GM12878 (cell line): ENCODE results near the gene SEC11A. TPM values are rescaled to one million over a fixed set of nuclear protein-coding genes. Genes with fewer than 3 reads are reported as not detected.

Experiments used
- ATAC-seq: fragments of 200-7000 bp; cut with Tn5 transposase; 3 replicates; pipeline ENCODE4 v1.9.1; 2020; ENCODE audit warnings: mild to moderate bottlenecking, moderate library complexity
- BruUV-seq: library from RNA; stranded (reverse); fragments of 400-500 nt; replicated peaks from 2 replicates; lab custom pipeline; 2021; lab: Mats Ljungman, UMichigan
- CTCF ChIA-PET: fragments of 300-600 bp; sonication (Branson Sonifier 250); formaldehyde crosslinking; extraction: SDS; loops from one replicate; lab custom pipeline; 2021; ENCODE audit warnings: inconsistent platforms; lab: Yijun Ruan, JAX
- POLR2A ChIA-PET: fragments of 350-600 bp; formaldehyde crosslinking; extraction: SDS; loops from one replicate; lab custom pipeline; 2021; ENCODE audit warnings: inconsistent platforms; lab: Charles Lee
- RAD21 ChIA-PET: fragments of 300-600 bp; sonication (Branson Sonifier 250); formaldehyde crosslinking; loops from one replicate; lab custom pipeline; 2023; ENCODE audit warnings: antibody characterized with exemption; ENCODE audit not compliant: unreplicated experiment; lab: Charles Lee
- SMC1A ChIA-PET: fragments of 300-600 bp; sonication (Branson Sonifier 250); formaldehyde crosslinking; loops from one replicate; lab custom pipeline; 2023; ENCODE audit not compliant: unreplicated experiment, uncharacterized antibody; lab: Charles Lee
- DNase-seq: peaks from one replicate; pipeline ENCODE4 v3.0.0-alpha.2; 2011; ENCODE audit warnings: low read depth, low spot score
- FAIRE-seq: peaks from 3 replicates; lab custom pipeline; 2011; peaks lifted over from hg19 to GRCh38; lab: Jason Lieb, UNC
- H2AFZ ChIP-seq: 2 replicates; pipeline ENCODE4 v1.6.0; 2011; ENCODE audit warnings: low read depth, low read length, control low read depth; ENCODE audit not compliant: control insufficient read depth
- H3K27ac ChIP-seq: 2 replicates; pipeline ENCODE4 v1.5.1; 2011; ENCODE audit warnings: control low read depth; ENCODE audit not compliant: control insufficient read depth, insufficient read depth
- H3K27me3 ChIP-seq, 2 experiments: replicated peaks in 1 of 2; 2 replicates each; pipeline versions ENCODE4 v1.6.0 to v1.6.1; 2011; ENCODE audit warnings: low read length in 1 of 2; ENCODE audit not compliant: control insufficient read depth in 2 of 2, insufficient read depth in 2 of 2
- H3K36me3 ChIP-seq, 2 experiments: 2 replicates each; pipeline ENCODE4 v1.5.1; 2011; ENCODE audit warnings: low read length in 1 of 2; ENCODE audit not compliant: control insufficient read depth in 2 of 2, insufficient read depth in 2 of 2
- H3K4me1 ChIP-seq: 2 replicates; pipeline ENCODE4 v1.6.1; 2011; ENCODE audit warnings: mild to moderate bottlenecking, low read length, moderate library complexity, mixed read lengths; ENCODE audit not compliant: control insufficient read depth, insufficient read depth
- H3K4me2 ChIP-seq: 2 replicates; pipeline ENCODE4 v1.6.0; 2011; ENCODE audit warnings: control low read depth; ENCODE audit not compliant: control insufficient read depth, insufficient read depth
- H3K4me3 ChIP-seq: fragments of 200-600 bp; sonication (generic); 2 replicates; pipeline ENCODE4 v1.5.1; 2016
- H3K79me2 ChIP-seq: 2 replicates; pipeline ENCODE4 v1.6.0; 2011; ENCODE audit warnings: low read length; ENCODE audit not compliant: control insufficient read depth, insufficient read depth
- H3K9ac ChIP-seq: 2 replicates; pipeline ENCODE4 v1.8.0; 2011; ENCODE audit warnings: low read length, control low read depth, mixed read lengths; ENCODE audit not compliant: control insufficient read depth, insufficient read depth
- H3K9me3 ChIP-seq: replicated peaks from 3 replicates; pipeline ENCODE4 v1.5.1; 2011; ENCODE audit warnings: mild to moderate bottlenecking, low read length; ENCODE audit not compliant: control insufficient read depth, insufficient read depth
- H4K20me1 ChIP-seq: 2 replicates; pipeline ENCODE4 v1.6.0; 2011; ENCODE audit not compliant: control insufficient read depth, insufficient read depth
- CHD1 ChIP-seq: IDR thresholded peaks from 2 replicates; pipeline ENCODE4 v1.6.1; 2012; ENCODE audit warnings: low read depth, low read length, improper control_type of control experiment
- ESRRA ChIP-seq: IDR thresholded peaks from 2 replicates; pipeline ENCODE4 v1.6.1; 2012; ENCODE audit warnings: mild to moderate bottlenecking, low read length, improper control_type of control experiment
- HDGF ChIP-seq: fragments of 450-650 bp; IDR thresholded peaks from 2 replicates; pipeline ENCODE4 v1.6.1; 2016; ENCODE audit warnings: antibody characterized with exemption
- PAX5 ChIP-seq: IDR thresholded peaks from 2 replicates; pipeline ENCODE4 v1.6.1; 2011; ENCODE audit warnings: low read depth, low read length, borderline replicate concordance
- RUNX3 ChIP-seq: IDR thresholded peaks from 2 replicates; pipeline ENCODE4 v1.6.1; 2012; ENCODE audit warnings: low read length, inconsistent platforms
- SUPT20H ChIP-seq: IDR thresholded peaks from 2 replicates; pipeline ENCODE4 v1.6.1; 2011; ENCODE audit warnings: low read depth, mild to moderate bottlenecking, low read length, moderate library complexity, borderline replicate concordance; ENCODE audit not compliant: control insufficient read depth
- TCF3 ChIP-seq: IDR thresholded peaks from 2 replicates; pipeline ENCODE4 v1.6.1; 2012; ENCODE audit warnings: low read depth, mild to moderate bottlenecking, low read length, borderline replicate concordance; ENCODE audit not compliant: insufficient read depth
- WGBS: methylation state at CpG from one replicate; pipeline ENCODE4 v1.1.6; 2016; ENCODE audit warnings: low lambda C conversion rate; ENCODE audit not compliant: insufficient replicate concordance, insufficient coverage; ENCODE audit errors: missing lambda C conversion rate; 5-methylcytosine and 5-hydroxymethylcytosine counted together
- in situ Hi-C: fragments of 300-500 bp; cut with MboI; formaldehyde crosslinking; loops from 9 replicates; pipeline ENCODE4 v1.14.3; 2018; ENCODE audit warnings: mixed read lengths
- intact Hi-C: fragments of 100-400 bp; cut with micrococcal nuclease; formaldehyde crosslinking; loops from one replicate; pipeline ENCODE4 v1.14.2; 2022; ENCODE audit not compliant: unreplicated experiment
- polyA plus RNA-seq, 11 experiments: library from polyadenylated mRNA; depleted of rRNA in 4 of 11; unstranded in 6 of 11; stranded (reverse) in 5 of 11; fragments of >200 nt; fragmentation: Nextera tagmentation in 4 of 11; fragmentation: Illumina TruSeq in 1 of 11; extraction: Ambion mirVana in 4 of 11; extraction: Trizol in 1 of 11; gene quantifications; 1 replicate in 1 of 11; 2 replicates in 10 of 11; pipeline versions ENCODE4 v1.2.1 to v1.2.3, GENCODE V29; 2011 to 2016; ENCODE audit warnings: inconsistent platforms in 2 of 11, missing spikeins in 2 of 11, low read depth in 1 of 11
- total RNA-seq, 4 experiments: library from RNA; depleted of rRNA in 3 of 4; stranded (reverse); fragments of >200 nt in 3 of 4; fragmentation: Illumina TruSeq in 1 of 4; extraction: Trizol in 1 of 4; gene quantifications; 2 replicates each; pipeline versions ENCODE4 v1.2.1 to v1.2.3, GENCODE V29; 2013 to 2021
- TF ChIP-seq, protein P1 (sequence below): IDR thresholded peaks from 2 replicates; pipeline ENCODE4 v1.6.1; 2011; ENCODE audit warnings: low read depth, low read length, improper control_type of control experiment, borderline replicate concordance

Gene SEC11A
- total and polyA plus RNA-seq, 10 of the 15 experiments (the other 5 are each of a cell fraction or from before 2014, with no cell fraction given): 99.2 to 159 (median 143) TPM

DNA sequence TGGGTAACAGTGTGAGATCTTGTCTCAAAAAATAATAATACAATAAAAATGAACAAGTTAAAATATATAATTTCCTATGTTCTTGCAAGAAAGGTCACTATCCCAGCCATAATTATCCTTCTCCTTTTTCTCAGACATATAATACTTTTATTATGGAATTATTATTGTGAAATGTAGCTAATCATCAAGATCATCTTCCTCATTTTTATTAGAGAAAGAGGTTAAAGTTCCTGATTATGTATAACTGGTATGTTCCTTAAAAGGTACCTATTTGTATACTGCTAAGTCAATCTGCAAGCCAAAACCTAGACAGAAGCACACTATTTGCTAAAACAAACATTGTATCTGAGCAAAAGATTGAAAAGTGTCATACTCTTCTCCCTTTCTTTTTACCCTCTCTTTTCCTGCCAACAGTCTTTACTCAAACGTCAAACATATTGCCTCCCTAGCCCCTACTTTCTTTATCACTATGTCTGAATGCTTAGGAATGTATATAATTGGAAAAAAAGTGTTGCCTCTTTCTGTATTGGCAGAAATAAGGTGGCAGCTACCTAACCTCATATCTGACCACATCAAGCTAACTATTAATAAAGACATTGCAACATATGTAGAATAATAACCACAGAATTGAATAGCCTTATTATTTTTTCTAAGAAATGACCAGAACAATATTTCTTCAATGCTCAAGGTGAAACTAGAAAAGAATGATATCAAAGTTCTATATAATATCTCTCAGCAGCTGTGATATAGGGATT, 18.5 kb downstream of the SEC11A start:
- no peak overlapping the region for H3K9ac ChIP-seq
- TF ChIP-seq RUNX3: peak; percentile 44; the same call in 1 of the 2 replicates
- TF ChIP-seq, protein P1, sequence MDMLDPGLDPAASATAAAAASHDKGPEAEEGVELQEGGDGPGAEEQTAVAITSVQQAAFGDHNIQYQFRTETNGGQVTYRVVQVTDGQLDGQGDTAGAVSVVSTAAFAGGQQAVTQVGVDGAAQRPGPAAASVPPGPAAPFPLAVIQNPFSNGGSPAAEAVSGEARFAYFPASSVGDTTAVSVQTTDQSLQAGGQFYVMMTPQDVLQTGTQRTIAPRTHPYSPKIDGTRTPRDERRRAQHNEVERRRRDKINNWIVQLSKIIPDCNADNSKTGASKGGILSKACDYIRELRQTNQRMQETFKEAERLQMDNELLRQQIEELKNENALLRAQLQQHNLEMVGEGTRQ: no peak
- WGBS: 0% methylated on average over 1 of the region's 1 CpG
- H3K4me1 ChIP-seq: no peaks in the 10 kb centered on the region; the same call in 1 of the 2 replicates
- 0 out of 2 replicates have a peak, but pooled peaks cover 2% of the 10 kb centered on the region for H4K20me1 ChIP-seq
- no peak overlapping the region for H3K4me3 ChIP-seq
- H3K36me3 ChIP-seq: peaks cover 0 to 3% of the 10 kb centered on the region in 2 experiments; a peak in 1 of 4 replicates
- ATAC-seq (peak; percentile 61), DNase-seq (no peak), FAIRE-seq (peak; percentile 73)
- no peak overlapping the region for H2AFZ ChIP-seq
- ChIA-PET RAD21 (interaction anchor here (1.8 kb wide), 1 partner anchor 19 kb away, joined by 8 read pairs; the partner anchor contains the start of gene SEC11A), CTCF (interaction anchor here (0.6 to 1.8 kb wide), 5 partner anchors 10 to 110 kb away, joined by 3 to 4 read pairs (median 3); no protein-coding TSS in a partner anchor), POLR2A (interaction anchor here (0.5 to 1.3 kb wide), 4 partner anchors 9 to 1022 kb away, joined by 3 to 4 read pairs (median 4); no protein-coding TSS in a partner anchor), SMC1A (interaction anchor here (1.1 to 1.9 kb wide), 7 partner anchors 9 to 348 kb away, joined by 3 to 10 read pairs (median 4); no protein-coding TSS in a partner anchor)
- no peak overlapping the region for H3K4me2 ChIP-seq
- TSS peak; percentile 15 for BruUV-seq
- H3K27me3 ChIP-seq: no peaks in the 10 kb centered on the region
- intact Hi-C loops: no loop called here
- no peaks in the 10 kb centered on the region; the same call in 2 of the 3 replicates for H3K9me3 ChIP-seq
- peaks cover 70% of the 10 kb centered on the region for H3K79me2 ChIP-seq
- in situ Hi-C loops: no loop called here
- no peak overlapping the region for H3K27ac ChIP-seq

DNA sequence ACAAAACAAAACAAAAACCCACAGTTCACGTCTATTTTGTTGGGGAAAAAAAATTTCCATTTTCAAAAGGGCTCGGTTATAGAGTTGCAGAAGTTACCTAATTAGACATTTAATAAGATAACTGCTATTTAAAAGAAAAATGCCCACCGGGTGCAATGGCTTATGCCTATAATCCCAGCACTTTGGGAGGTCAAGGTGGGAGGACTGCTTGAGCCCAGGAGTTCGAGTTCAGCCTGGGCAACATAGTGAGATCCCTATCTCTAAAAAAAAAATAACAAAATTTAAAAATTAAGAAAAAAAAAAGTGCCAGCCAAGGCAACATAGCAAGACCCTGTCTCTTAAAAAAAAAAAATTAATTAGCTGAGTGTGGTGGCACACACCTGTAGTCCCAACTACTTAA, 19.2 kb downstream of the SEC11A start:
- in situ Hi-C loops (no loop called here), intact Hi-C loops (no loop called here)
- Histone ChIP-seq H3K27ac (no peak overlapping the region), H3K36me3 (peaks cover 0 to 3% of the 10 kb centered on the region in 2 experiments; a peak in 1 of 4 replicates), H4K20me1 (0 out of 2 replicates have a peak, but pooled peaks cover 2% of the 10 kb centered on the region), H3K27me3 (no peaks in the 10 kb centered on the region), H3K9me3 (no peaks in the 10 kb centered on the region; the same call in 2 of the 3 replicates), H3K4me3 (no peak overlapping the region), H2AFZ (no peak overlapping the region), H3K79me2 (peaks cover 67% of the 10 kb centered on the region), H3K9ac (no peak overlapping the region), H3K4me1 (no peaks in the 10 kb centered on the region; the same call in 1 of the 2 replicates), H3K4me2 (no peak overlapping the region)
- FAIRE-seq (no peak), DNase-seq (no peak), ATAC-seq (no peak)
- ChIA-PET RAD21 (no interaction called here), POLR2A (interaction anchor here (0.7 to 0.9 kb wide), 3 partner anchors 8 to 1023 kb away, joined by 3 to 5 read pairs (median 4); no protein-coding TSS in a partner anchor), CTCF (interaction anchor here (0.6 to 1.8 kb wide), 2 partner anchors 37 to 42 kb away, joined by 3 read pairs; no protein-coding TSS in a partner anchor), SMC1A (interaction anchor here (1.1 to 1.9 kb wide), 4 partner anchors 10 to 66 kb away, joined by 3 to 10 read pairs (median 4); no protein-coding TSS in a partner anchor)
- WGBS: 74% methylated on average over 4 of the region's 4 CpGs
- BruUV-seq: no TSS peak
- TF ChIP-seq SUPT20H: no peak
- TF ChIP-seq TCF3: no peak
- no peak for TF ChIP-seq ESRRA
- TF ChIP-seq CHD1: no peak
- TF ChIP-seq HDGF: no peak
- no peak for TF ChIP-seq PAX5
